NB4 (cell line): Measurements from ENCODE around the gene KIF1A.

ENCODE experiments used
- MYC ChIP-seq: IDR thresholded peaks from 2 replicates; pipeline ENCODE4 v1.6.1; 2011; ENCODE audit warnings: low read depth, low read length
- POLR2A ChIP-seq: IDR thresholded peaks from 2 replicates; pipeline ENCODE4 v1.6.1; 2011; ENCODE audit warnings: mild to moderate bottlenecking; ENCODE audit not compliant: insufficient read length; ENCODE audit errors: extremely low read depth
- TF ChIP-seq, protein P1 (sequence below): IDR thresholded peaks from one replicate; pipeline ENCODE4 v1.5.1; 2012; ENCODE audit warnings: low read depth, low read length
- TF ChIP-seq, protein P2 (sequence below): IDR thresholded peaks from 2 replicates; pipeline ENCODE4 v1.6.1; 2011; ENCODE audit warnings: low read depth, low read length

DNA sequence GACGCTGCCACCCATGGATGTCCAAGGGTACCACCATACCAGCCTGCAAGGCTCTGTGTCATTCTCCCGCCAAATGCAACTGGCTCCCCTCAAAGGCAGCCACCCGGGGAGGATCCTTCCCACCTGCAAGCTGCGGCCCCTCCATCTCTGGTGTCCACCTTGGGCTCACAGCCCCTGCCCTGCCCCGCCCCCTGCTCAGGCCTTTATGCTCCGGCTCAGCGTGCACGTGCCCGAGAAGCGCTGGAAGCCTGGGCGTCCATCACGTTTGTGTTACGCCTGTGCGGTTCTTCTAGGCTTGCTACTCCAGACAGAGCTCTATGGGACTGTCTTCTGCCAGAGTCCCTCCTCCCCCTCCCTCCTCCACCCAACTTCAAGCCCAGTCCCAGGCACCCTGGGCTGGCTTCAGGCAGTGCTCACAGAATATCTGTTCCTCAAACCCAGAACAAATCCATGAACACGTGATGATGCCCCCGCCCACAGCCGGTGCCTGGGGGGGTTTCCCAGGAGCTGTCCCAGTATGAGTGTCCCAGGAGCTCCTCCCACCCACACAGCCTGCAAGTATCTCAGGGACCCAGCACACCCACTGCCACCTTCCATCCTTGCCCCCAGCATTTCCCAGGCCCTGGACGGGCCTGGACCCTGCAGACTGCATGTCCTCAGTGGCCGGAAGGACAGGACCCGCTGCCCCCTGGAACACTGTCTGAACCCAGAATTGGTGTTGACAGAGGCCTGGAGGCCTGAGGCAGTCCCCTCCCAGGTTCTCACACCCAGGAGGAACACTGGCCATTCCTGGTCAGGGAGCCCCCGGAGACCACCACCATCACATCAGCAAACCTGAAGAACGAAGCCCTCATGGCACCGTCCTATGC, 30.3 kb downstream of the KIF1A start:
- TF ChIP-seq, protein P1, sequence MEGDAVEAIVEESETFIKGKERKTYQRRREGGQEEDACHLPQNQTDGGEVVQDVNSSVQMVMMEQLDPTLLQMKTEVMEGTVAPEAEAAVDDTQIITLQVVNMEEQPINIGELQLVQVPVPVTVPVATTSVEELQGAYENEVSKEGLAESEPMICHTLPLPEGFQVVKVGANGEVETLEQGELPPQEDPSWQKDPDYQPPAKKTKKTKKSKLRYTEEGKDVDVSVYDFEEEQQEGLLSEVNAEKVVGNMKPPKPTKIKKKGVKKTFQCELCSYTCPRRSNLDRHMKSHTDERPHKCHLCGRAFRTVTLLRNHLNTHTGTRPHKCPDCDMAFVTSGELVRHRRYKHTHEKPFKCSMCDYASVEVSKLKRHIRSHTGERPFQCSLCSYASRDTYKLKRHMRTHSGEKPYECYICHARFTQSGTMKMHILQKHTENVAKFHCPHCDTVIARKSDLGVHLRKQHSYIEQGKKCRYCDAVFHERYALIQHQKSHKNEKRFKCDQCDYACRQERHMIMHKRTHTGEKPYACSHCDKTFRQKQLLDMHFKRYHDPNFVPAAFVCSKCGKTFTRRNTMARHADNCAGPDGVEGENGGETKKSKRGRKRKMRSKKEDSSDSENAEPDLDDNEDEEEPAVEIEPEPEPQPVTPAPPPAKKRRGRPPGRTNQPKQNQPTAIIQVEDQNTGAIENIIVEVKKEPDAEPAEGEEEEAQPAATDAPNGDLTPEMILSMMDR: no peak
- TF ChIP-seq POLR2A: no peak
- TF ChIP-seq, protein P2, sequence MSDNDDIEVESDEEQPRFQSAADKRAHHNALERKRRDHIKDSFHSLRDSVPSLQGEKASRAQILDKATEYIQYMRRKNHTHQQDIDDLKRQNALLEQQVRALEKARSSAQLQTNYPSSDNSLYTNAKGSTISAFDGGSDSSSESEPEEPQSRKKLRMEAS: no peak
- no peak for TF ChIP-seq MYC
